ENCODE measurements around the gene CD300A. TPM values are rescaled to one million over a fixed set of nuclear protein-coding genes. Genes with fewer than 3 reads are reported as not detected.

CD300A gene
- total and polyA plus RNA-seq, 4 donors, result 6.7 to 9.9 (median 8.3) TPM

DNA sequence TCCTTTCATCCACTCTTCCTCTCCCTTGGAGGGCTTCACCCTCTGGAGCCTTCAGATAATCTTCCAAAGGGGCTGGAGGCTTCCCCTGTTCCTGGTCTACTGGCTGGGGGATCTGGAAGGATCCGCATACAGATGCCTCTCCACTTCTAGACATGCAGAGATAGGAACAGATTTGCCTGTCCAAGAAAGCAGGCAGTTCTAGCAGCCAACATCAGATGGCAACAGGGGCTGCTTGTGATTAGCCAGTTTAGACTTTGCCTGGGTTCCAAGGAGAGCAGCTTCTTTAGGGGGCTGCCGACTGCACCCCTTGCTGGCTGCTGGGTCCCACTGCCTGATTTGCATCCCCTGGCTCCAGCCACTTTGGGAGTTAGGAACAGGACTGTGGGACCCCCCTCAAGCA, 6.2 kb upstream of the CD300A start:
- Histone ChIP-seq H3K4me3 (ENCODE audit: low read depth, low read length) (no peak overlapping the region), H3K27me3 (ENCODE audit: control insufficient read depth, insufficient read depth, low read length) (no peaks in the 10 kb centered on the region), H3K4me1 (ENCODE audit: control insufficient read depth, insufficient read depth, low read length) (peaks cover 19% of the 10 kb centered on the region), H3K27ac (ENCODE audit: low read depth, low read length) (no peak overlapping the region), H3K36me3 (ENCODE audit: control insufficient read depth, insufficient read depth, low read length) (peaks cover 2% of the 10 kb centered on the region), H3K9me3 (ENCODE audit: control insufficient read depth, insufficient read depth, low read length) (no peaks in the 10 kb centered on the region)
- 74% methylated on average over 2 of the region's 2 CpGs for WGBS (ENCODE audit: insufficient coverage)
- DNase-seq (ENCODE audit: low read depth in 4 of 6, low spot score in 6 of 6), result peak in 1 of 6 donors; percentile 82

DNA sequence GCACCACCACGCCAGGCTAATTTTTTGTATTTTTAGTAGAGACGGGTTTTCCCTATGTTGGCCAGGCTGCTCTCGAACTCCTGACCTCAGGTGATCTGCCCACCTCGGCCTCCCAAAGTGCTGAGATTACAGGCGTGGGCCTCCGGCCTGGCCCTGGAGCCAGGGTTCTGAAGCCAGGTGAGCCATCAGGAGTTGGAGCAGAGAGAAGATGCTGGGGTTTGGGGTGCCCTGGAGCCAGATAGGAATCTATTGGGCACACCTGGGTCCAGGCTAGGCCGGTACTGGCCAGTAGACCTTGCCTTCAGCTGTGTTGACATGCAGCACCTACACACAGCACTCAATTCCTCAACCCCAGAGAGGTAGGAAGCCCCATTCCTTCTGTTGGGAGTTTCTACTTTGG, 5.4 kb upstream of the CD300A start:
- no peak overlapping the region for H3K27ac ChIP-seq (ENCODE audit: low read depth, low read length)
- H3K4me3 ChIP-seq (ENCODE audit: low read depth, low read length), result no peak overlapping the region
- peaks cover 17% of the 10 kb centered on the region for H3K4me1 ChIP-seq (ENCODE audit: control insufficient read depth, insufficient read depth, low read length)
- no peaks in the 10 kb centered on the region for H3K9me3 ChIP-seq (ENCODE audit: control insufficient read depth, insufficient read depth, low read length)
- peaks cover 2% of the 10 kb centered on the region for H3K36me3 ChIP-seq (ENCODE audit: control insufficient read depth, insufficient read depth, low read length)
- no peak for DNase-seq (ENCODE audit: low read depth in 4 of 6, low spot score in 6 of 6)
- WGBS (ENCODE audit: insufficient coverage), result 98% methylated on average over 5 of the region's 7 CpGs
- H3K27me3 ChIP-seq (ENCODE audit: control insufficient read depth, insufficient read depth, low read length), result peaks cover 3% of the 10 kb centered on the region

DNA sequence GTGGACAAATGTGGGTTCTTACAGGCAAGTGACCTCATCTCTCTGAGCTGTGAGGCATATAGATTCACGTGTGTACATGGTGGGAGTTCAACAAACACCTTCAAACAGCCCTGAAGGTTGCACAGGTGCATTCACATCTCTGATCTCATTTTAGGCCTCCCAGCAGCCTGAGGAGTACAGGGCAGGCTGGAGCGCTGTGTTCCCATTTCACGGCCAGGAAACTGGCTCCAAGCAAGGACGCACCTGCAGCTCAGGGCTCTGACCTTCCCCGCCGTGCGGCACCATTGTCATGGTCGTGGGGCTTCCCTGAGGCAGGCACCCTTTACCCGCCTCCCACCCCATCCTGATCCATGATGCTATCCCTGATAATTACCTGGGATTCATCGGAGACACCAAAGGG, 4.8 kb upstream of the CD300A start:
- H3K4me1 ChIP-seq (ENCODE audit: control insufficient read depth, insufficient read depth, low read length), result peaks cover 19% of the 10 kb centered on the region
- H3K27ac ChIP-seq (ENCODE audit: low read depth, low read length), result no peak overlapping the region
- 93% methylated on average over 8 of the region's 10 CpGs for WGBS (ENCODE audit: insufficient coverage)
- H3K27me3 ChIP-seq (ENCODE audit: control insufficient read depth, insufficient read depth, low read length), result peaks cover 8% of the 10 kb centered on the region
- H3K4me3 ChIP-seq (ENCODE audit: low read depth, low read length), result no peak overlapping the region
- no peak for DNase-seq (ENCODE audit: low read depth in 4 of 6, low spot score in 6 of 6)
- no peaks in the 10 kb centered on the region for H3K9me3 ChIP-seq (ENCODE audit: control insufficient read depth, insufficient read depth, low read length)
- peaks cover 2% of the 10 kb centered on the region for H3K36me3 ChIP-seq (ENCODE audit: control insufficient read depth, insufficient read depth, low read length)

- no peak for DNase-seq (ENCODE audit: low read depth in 4 of 6, low spot score in 6 of 6)
- Histone ChIP-seq H3K9me3 (ENCODE audit: control insufficient read depth, insufficient read depth, low read length) (no peaks in the 10 kb centered on the region), H3K36me3 (ENCODE audit: control insufficient read depth, insufficient read depth, low read length) (peaks cover 2% of the 10 kb centered on the region), H3K4me3 (ENCODE audit: low read depth, low read length) (no peak overlapping the region), H3K4me1 (ENCODE audit: control insufficient read depth, insufficient read depth, low read length) (peaks cover 12% of the 10 kb centered on the region), H3K27me3 (ENCODE audit: control insufficient read depth, insufficient read depth, low read length) (peaks cover 18% of the 10 kb centered on the region), H3K27ac (ENCODE audit: low read depth, low read length) (no peak overlapping the region)
- 92% methylated on average over 7 of the region's 7 CpGs for WGBS (ENCODE audit: insufficient coverage)
These were observed 1.6 kb upstream of the CD300A start for GRCh38 chr17:74464730-74465377.

- no peaks in the 10 kb centered on the region for H3K9me3 ChIP-seq (ENCODE audit: control insufficient read depth, insufficient read depth, low read length)
- peaks cover 2% of the 10 kb centered on the region for H3K36me3 ChIP-seq (ENCODE audit: control insufficient read depth, insufficient read depth, low read length)
- H3K4me1 ChIP-seq (ENCODE audit: control insufficient read depth, insufficient read depth, low read length), result peaks cover 12% of the 10 kb centered on the region
- no peak for DNase-seq (ENCODE audit: low read depth in 4 of 6, low spot score in 6 of 6)
- no peak overlapping the region for H3K27ac ChIP-seq (ENCODE audit: low read depth, low read length)
- H3K27me3 ChIP-seq (ENCODE audit: control insufficient read depth, insufficient read depth, low read length), result peaks cover 18% of the 10 kb centered on the region
- no peak overlapping the region for H3K4me3 ChIP-seq (ENCODE audit: low read depth, low read length)
- WGBS (ENCODE audit: insufficient coverage), result 91% methylated on average over 7 of the region's 8 CpGs
These were observed 890 bp upstream of the CD300A start for GRCh38 chr17:74465378-74466110.

GRCh38 chr17:74466828-74467184, 372 bp downstream of the CD300A start:
- H3K27ac ChIP-seq (ENCODE audit: low read depth, low read length), result no peak overlapping the region
- no peak for DNase-seq (ENCODE audit: low read depth in 4 of 6, low spot score in 6 of 6)
- H3K27me3 ChIP-seq (ENCODE audit: control insufficient read depth, insufficient read depth, low read length), result peaks cover 18% of the 10 kb centered on the region
- 42% methylated on average over 11 of the region's 11 CpGs for WGBS (ENCODE audit: insufficient coverage)
- no peaks in the 10 kb centered on the region for H3K9me3 ChIP-seq (ENCODE audit: control insufficient read depth, insufficient read depth, low read length)
- H3K36me3 ChIP-seq (ENCODE audit: control insufficient read depth, insufficient read depth, low read length), result peaks cover 2% of the 10 kb centered on the region
- H3K4me1 ChIP-seq (ENCODE audit: control insufficient read depth, insufficient read depth, low read length), result peaks cover 12% of the 10 kb centered on the region
- H3K4me3 ChIP-seq (ENCODE audit: low read depth, low read length), result peak overlapping the region; percentile 6

GRCh38 chr17:74467221-74467951, 952 bp downstream of the CD300A start:
- peaks cover 18% of the 10 kb centered on the region for H3K27me3 ChIP-seq (ENCODE audit: control insufficient read depth, insufficient read depth, low read length)
- peaks cover 12% of the 10 kb centered on the region for H3K4me1 ChIP-seq (ENCODE audit: control insufficient read depth, insufficient read depth, low read length)
- no peak overlapping the region for H3K27ac ChIP-seq (ENCODE audit: low read depth, low read length)
- peaks cover 2% of the 10 kb centered on the region for H3K36me3 ChIP-seq (ENCODE audit: control insufficient read depth, insufficient read depth, low read length)
- DNase-seq (ENCODE audit: low read depth in 4 of 6, low spot score in 6 of 6), result no peak
- no peaks in the 10 kb centered on the region for H3K9me3 ChIP-seq (ENCODE audit: control insufficient read depth, insufficient read depth, low read length)
- H3K4me3 ChIP-seq (ENCODE audit: low read depth, low read length), result peak overlapping the region; percentile 27
- WGBS (ENCODE audit: insufficient coverage), result 32% methylated on average over 17 of the region's 21 CpGs

DNA sequence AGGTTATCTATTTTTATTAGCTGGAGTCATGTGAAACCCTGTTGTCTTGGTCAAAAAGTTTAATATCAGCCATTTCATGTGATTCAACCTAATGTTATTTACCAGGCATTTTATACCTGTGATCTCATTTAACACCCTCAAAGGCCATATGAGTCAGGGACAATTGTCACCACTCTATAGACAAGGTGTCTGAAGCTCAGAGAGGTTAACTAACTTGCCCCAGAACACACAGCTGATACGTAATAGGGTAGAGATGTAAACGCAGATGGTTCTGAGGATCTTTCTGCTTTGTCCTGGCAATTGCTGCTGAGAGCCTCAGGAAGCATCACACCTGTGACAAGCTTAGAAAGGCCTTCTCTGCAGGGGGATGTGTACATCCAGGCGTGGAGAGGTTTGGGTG, 4.9 kb downstream of the CD300A start:
- no peak overlapping the region for H3K4me3 ChIP-seq (ENCODE audit: low read depth, low read length)
- WGBS (ENCODE audit: insufficient coverage), result 85% methylated on average over 3 of the region's 3 CpGs
- H3K9me3 ChIP-seq (ENCODE audit: control insufficient read depth, insufficient read depth, low read length), result peaks cover 4% of the 10 kb centered on the region
- H3K27me3 ChIP-seq (ENCODE audit: control insufficient read depth, insufficient read depth, low read length), result peaks cover 13% of the 10 kb centered on the region
- no peaks in the 10 kb centered on the region for H3K36me3 ChIP-seq (ENCODE audit: control insufficient read depth, insufficient read depth, low read length)
- peaks cover 4% of the 10 kb centered on the region for H3K4me1 ChIP-seq (ENCODE audit: control insufficient read depth, insufficient read depth, low read length)
- no peak overlapping the region for H3K27ac ChIP-seq (ENCODE audit: low read depth, low read length)
- no peak for DNase-seq (ENCODE audit: low read depth in 4 of 6, low spot score in 6 of 6)

GRCh38 chr17:74472890-74473289, 6.5 kb downstream of the CD300A start:
- no peaks in the 10 kb centered on the region for H3K27me3 ChIP-seq (ENCODE audit: control insufficient read depth, insufficient read depth, low read length)
- H3K4me1 ChIP-seq (ENCODE audit: control insufficient read depth, insufficient read depth, low read length), result no peaks in the 10 kb centered on the region
- no peaks in the 10 kb centered on the region for H3K36me3 ChIP-seq (ENCODE audit: control insufficient read depth, insufficient read depth, low read length)
- WGBS (ENCODE audit: insufficient coverage), result 91% methylated on average over 3 of the region's 4 CpGs
- peaks cover 4% of the 10 kb centered on the region for H3K9me3 ChIP-seq (ENCODE audit: control insufficient read depth, insufficient read depth, low read length)
- DNase-seq (ENCODE audit: low read depth in 4 of 6, low spot score in 6 of 6), result no peak
- H3K4me3 ChIP-seq (ENCODE audit: low read depth, low read length), result no peak overlapping the region
- H3K27ac ChIP-seq (ENCODE audit: low read depth, low read length), result no peak overlapping the region

Data from spinal cord (tissue), 10 donors.